Mesothelial cell of epicardium (in vitro differentiated cells): Measurements from ENCODE around the gene GPR171. TPM values are rescaled to one million over a fixed set of nuclear protein-coding genes. Genes with fewer than 3 reads are reported as not detected.
"Not testable (repeated sequence)": the region's sequence is repeated elsewhere in the genome, so short reads cannot be mapped to it uniquely, and the experiment has no call there.

Source experiments
- DNase-seq, 2 experiments: peaks; one replicate each; pipeline ENCODE4 v3.0.0; 2021; ENCODE audit warnings: low spot score in 2 of 2; ENCODE audit not compliant: unreplicated experiment in 2 of 2
- H3K27ac Mint-ChIP-seq: 2 replicates; pipeline ENCODE4 v1.8.0; 2021; ENCODE audit warnings: mixed read lengths
- H3K27me3 Mint-ChIP-seq: 2 replicates; pipeline ENCODE4 v1.8.0; 2021; ENCODE audit warnings: low read depth, mixed read lengths
- H3K36me3 Mint-ChIP-seq: 2 replicates; pipeline ENCODE4 v1.8.0; 2021; ENCODE audit warnings: mixed read lengths
- H3K4me1 Mint-ChIP-seq: 2 replicates; pipeline ENCODE4 v1.8.0; 2021; ENCODE audit warnings: mixed read lengths
- H3K4me3 Mint-ChIP-seq: 2 replicates; pipeline ENCODE4 v1.8.0; 2021; ENCODE audit warnings: mild to moderate bottlenecking, moderate library complexity, mixed read lengths
- H3K9me3 Mint-ChIP-seq: 2 replicates; pipeline ENCODE4 v1.8.0; 2021; ENCODE audit warnings: mixed read lengths
- total RNA-seq: library from RNA; stranded (reverse); gene quantifications from 3 replicates; pipeline ENCODE4 v1.2.1, GENCODE V29; 2021
- TF ChIP-seq, protein P1 (sequence below): fragments of 200-600 bp; sonication (generic); IDR thresholded peaks from one replicate; pipeline ENCODE4 v1.5.0; 2021; ENCODE audit warnings: antibody characterized with exemption; ENCODE audit not compliant: unreplicated experiment

Gene GPR171
- total RNA-seq, 1 donor from 2014 or later: not detected

DNA sequence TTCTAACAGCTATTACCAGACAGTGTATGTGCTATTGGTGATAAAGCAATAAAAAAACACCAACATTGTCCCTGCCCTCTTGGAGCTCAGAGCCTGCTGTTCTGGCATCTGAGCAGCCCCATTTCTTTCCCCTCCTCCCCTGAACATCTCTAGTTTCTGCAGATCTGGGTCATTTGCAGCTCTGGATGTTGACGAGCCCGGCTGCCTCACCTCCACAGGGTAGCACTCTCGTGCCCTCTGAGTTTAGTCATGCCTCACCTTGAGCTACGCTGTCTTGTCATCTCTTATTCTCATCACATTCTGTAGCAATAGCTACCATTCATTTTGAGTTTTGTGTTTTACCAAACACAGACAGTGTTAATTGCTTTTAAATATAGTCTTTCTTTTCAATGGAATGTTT lies 30.0 kb upstream of the GPR171 start:
- H3K27ac Mint-ChIP-seq: no peak overlapping the region
- H3K9me3 Mint-ChIP-seq: no peaks in the 10 kb centered on the region

DNA sequence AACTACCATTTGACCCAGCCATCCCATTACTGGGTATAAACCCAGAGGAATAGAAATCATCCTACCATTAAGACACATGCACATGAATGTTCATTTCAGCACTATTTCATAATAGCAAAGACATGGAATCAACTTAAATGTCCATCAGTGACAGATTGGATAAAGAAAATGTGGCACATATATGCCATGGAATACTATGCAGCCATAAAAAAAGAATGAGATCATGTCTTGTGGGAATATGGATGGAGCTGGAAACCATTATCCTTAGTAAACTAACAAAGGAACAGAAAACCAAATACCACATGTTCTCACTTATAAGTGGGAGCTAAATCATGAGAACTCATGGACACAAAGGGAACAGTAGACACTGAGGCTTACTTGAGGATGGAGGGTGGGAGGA lies 29.4 kb upstream of the GPR171 start:
- H3K27ac Mint-ChIP-seq, DNase-seq, H3K27me3 Mint-ChIP-seq, H3K9me3 Mint-ChIP-seq, H3K4me3 Mint-ChIP-seq, H3K36me3 Mint-ChIP-seq: not testable (repeated sequence)
- peaks cover 18% of the 10 kb centered on the region for H3K4me1 Mint-ChIP-seq

More for the DNA sequence above, 30.0 kb upstream of the GPR171 start:
- Mint-ChIP-seq H3K27me3 (no peaks in the 10 kb centered on the region), H3K4me3 (no peak overlapping the region), H3K4me1 (peaks cover 13% of the 10 kb centered on the region), H3K36me3 (peaks cover 2% of the 10 kb centered on the region)
- TF ChIP-seq, protein P1, sequence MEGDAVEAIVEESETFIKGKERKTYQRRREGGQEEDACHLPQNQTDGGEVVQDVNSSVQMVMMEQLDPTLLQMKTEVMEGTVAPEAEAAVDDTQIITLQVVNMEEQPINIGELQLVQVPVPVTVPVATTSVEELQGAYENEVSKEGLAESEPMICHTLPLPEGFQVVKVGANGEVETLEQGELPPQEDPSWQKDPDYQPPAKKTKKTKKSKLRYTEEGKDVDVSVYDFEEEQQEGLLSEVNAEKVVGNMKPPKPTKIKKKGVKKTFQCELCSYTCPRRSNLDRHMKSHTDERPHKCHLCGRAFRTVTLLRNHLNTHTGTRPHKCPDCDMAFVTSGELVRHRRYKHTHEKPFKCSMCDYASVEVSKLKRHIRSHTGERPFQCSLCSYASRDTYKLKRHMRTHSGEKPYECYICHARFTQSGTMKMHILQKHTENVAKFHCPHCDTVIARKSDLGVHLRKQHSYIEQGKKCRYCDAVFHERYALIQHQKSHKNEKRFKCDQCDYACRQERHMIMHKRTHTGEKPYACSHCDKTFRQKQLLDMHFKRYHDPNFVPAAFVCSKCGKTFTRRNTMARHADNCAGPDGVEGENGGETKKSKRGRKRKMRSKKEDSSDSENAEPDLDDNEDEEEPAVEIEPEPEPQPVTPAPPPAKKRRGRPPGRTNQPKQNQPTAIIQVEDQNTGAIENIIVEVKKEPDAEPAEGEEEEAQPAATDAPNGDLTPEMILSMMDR: no peak
- no peak for DNase-seq

DNA sequence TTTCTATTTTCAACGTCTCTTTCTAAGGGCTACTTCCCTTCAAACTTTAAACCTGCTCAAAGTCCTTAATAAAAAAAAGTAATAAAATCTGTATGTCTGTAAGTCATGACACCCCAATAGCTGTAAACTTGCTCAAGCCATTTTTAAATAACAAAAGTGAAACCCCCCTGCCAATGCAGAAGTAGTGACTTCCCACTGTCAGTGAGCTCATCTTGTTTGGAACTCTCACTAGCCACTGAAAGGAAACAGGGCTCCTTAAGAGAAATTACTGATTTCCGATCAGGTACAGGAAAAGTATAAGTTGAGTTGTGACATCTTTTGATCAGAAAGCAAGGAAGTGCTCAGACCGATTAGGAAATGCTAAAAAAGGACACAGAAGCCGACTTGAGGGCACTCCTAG lies 27.6 kb upstream of the GPR171 start:
- peaks cover 32% of the 10 kb centered on the region for H3K4me1 Mint-ChIP-seq
- TF ChIP-seq, protein P1: no peak
- H3K36me3 Mint-ChIP-seq: peaks cover 2% of the 10 kb centered on the region
- H3K27me3 Mint-ChIP-seq: no peaks in the 10 kb centered on the region
- H3K9me3 Mint-ChIP-seq: no peaks in the 10 kb centered on the region
- no peak for DNase-seq
- H3K27ac Mint-ChIP-seq: no peak overlapping the region
- no peak overlapping the region for H3K4me3 Mint-ChIP-seq

DNA sequence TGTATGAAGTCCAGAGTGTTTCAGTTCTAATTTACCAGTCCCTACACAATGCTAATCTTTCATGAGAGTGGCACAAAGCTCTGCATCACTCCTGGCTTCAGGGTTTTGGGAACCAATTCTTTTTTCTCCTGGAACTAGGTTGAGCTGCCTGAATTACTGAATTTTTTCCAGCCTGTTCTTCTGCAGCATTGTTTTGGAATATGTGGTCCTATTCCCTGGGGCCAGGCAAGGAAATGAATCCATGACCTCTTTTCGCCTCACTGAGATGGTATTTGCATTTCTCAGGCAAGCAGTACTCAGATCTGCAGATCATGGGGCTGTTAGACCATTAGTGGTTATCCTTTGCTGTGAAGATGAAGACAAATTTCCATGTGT lies 25.6 kb upstream of the GPR171 start:
- no peaks in the 10 kb centered on the region for H3K27me3 Mint-ChIP-seq
- peaks cover 32% of the 10 kb centered on the region for H3K4me1 Mint-ChIP-seq
- DNase-seq: no peak
- peak overlapping the region; percentile 54 for H3K27ac Mint-ChIP-seq
- TF ChIP-seq, protein P1: no peak
- no peak overlapping the region for H3K4me3 Mint-ChIP-seq
- H3K9me3 Mint-ChIP-seq: no peaks in the 10 kb centered on the region
- peaks cover under 1% of the 10 kb centered on the region for H3K36me3 Mint-ChIP-seq

DNA sequence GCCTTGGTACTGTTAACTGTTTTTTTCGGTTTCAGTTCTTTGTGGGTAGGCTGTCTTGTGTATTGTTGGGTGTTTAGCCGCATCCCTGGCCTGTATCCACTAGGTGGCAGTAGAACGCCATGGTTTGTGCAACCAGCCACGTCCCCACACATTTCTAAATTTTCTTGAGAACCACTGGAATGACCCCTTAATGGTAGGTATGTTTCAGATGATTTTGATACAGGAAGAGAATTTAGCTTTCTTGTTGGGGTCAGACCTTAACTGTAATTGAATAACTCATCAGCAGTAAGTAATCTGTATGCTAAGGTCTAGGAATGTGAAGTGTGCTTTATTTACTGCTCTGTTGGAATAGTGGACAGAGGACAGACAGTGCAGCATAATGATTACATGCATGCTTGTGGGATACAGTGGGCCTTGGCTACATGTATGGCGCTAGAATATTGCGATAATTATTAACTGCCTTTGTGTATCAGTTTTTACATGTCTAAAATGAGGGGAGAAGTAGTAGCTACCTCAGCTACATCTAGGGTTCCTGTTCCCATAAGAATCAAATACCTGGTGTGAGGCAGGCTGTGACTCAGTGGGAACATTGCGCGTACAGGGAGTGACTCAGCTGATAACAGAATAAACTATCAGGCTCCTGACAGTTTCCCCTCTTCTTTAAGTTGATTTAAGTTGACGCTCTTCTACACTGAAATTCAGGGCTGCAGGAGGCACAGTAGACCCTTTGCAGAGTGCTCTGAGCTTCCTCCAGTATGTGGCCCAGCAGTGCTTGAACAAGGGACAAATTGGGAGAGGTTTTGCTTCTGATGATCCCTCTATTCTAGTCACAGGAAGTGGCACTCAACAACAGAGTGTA lies 25.0 kb upstream of the GPR171 start:
- peaks cover 32% of the 10 kb centered on the region for H3K4me1 Mint-ChIP-seq
- H3K36me3 Mint-ChIP-seq: no peaks in the 10 kb centered on the region
- no peaks in the 10 kb centered on the region for H3K27me3 Mint-ChIP-seq
- H3K4me3 Mint-ChIP-seq: no peak overlapping the region
- peak; percentile 27 to 79 for DNase-seq
- TF ChIP-seq, protein P1: peak; percentile 82
- H3K27ac Mint-ChIP-seq: peak overlapping the region; percentile 54
- H3K9me3 Mint-ChIP-seq: no peaks in the 10 kb centered on the region

DNA sequence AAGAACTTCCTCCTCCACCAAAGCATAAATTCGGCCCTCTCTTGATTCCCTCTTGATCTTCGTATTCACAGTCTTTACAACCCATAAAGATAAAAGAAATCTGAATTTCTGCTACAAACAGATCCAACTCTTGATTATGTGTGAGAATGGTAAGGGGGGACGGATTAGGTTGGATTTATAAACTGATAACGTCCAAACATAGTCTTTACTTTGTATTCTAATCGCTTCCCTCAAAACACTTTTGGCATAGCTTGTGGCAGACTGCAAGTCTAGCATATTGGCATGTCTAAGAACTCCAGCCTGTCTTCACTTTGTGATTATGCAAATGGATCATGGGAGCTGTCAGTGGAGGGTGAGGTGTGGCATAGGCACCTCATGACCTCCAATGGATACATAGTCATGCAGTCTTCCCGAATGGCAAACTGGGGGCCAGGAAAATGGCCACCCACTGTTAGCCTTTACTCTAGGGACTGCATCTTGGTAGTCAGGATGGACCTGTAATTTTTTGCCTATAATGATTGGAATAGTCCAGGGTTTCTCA lies 24.3 kb upstream of the GPR171 start:
- Mint-ChIP-seq H3K4me3 (no peak overlapping the region), H3K36me3 (peaks cover 7% of the 10 kb centered on the region), H3K9me3 (peaks cover 7% of the 10 kb centered on the region), H3K27me3 (no peaks in the 10 kb centered on the region), H3K4me1 (peaks cover 32% of the 10 kb centered on the region), H3K27ac (no peak overlapping the region)
- TF ChIP-seq, protein P1: no peak
- no peak for DNase-seq
